Measurements from ENCODE around the gene KATNAL2. TPM values are rescaled to one million over a fixed set of nuclear protein-coding genes. Genes with fewer than 3 reads are reported as not detected.
A peak's percentile ranks its signal among the peaks of the same experiment; 100 is the strongest.

KATNAL2 gene
- total RNA-seq, 1 donor from 2014 or later, result 5.4 TPM

DNA sequence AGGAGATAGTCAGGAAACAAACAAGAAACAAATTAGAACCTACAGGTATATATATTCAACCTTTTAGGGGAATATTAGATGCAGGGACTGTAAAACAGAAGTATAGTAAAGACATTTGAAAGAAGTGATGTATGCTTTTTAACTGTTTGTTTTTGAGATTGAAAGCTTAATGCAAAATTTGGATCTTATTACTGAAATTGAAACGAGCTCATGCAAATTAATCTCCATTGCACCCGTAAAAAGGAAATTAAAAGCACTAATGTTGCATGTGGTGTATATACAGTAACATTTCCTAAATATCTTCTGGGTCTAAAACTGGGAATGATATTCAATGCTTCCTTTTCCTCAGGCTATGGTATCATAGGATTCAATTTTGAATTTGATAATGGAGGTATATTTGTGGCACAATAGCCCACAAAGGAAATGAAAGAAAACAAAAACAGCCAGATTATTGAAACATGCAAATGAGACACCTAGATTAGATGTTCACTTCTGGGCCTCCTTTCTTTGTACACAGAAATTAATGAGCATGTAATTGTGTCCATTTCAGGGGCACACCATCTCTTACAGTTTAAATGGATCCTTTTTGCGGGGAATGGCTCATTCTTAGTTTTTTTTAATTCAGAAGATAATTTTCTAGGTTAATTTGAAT, 119.7 kb downstream of the KATNAL2 start:
- Histone ChIP-seq H3K36me3 (no peaks in the 10 kb centered on the region), H3K27ac (replicated peaks) (no peak overlapping the region), H3K9me3 (replicated peaks) (no peaks in the 10 kb centered on the region), H3K4me3 (no peak overlapping the region), H3K27me3 (ENCODE audit: low read depth) (peaks cover 21% of the 10 kb centered on the region), H3K4me1 (no peaks in the 10 kb centered on the region)
- intact Hi-C loops (cut with micrococcal nuclease), result no loop called here
- TF ChIP-seq CTCF (IDR thresholded peaks at IDR 0.05; ENCODE audit: borderline replicate concordance), result no peak
- no peak for DNase-seq

- intact Hi-C loops (cut with micrococcal nuclease), result no loop called here
- no peaks in the 10 kb centered on the region for H3K36me3 ChIP-seq
- no peak for DNase-seq
- no peaks in the 10 kb centered on the region for H3K9me3 ChIP-seq (replicated peaks)
- H3K4me3 ChIP-seq, result no peak overlapping the region
- no peaks in the 10 kb centered on the region for H3K4me1 ChIP-seq
- H3K27me3 ChIP-seq (ENCODE audit: low read depth), result peaks cover 14% of the 10 kb centered on the region
- TF ChIP-seq CTCF (IDR thresholded peaks at IDR 0.05; ENCODE audit: borderline replicate concordance), result no peak
- H3K27ac ChIP-seq (replicated peaks), result no peak overlapping the region
These were observed 123.6 kb downstream of the KATNAL2 start for GRCh38 chr18:47040982-47041381.

GRCh38 chr18:47050468-47050867, 133.1 kb downstream of the KATNAL2 start:
- intact Hi-C loops (cut with micrococcal nuclease), result loop anchor here (5.0 kb wide), 1 partner anchor 152 kb away; no protein-coding TSS in a partner anchor
- Histone ChIP-seq H3K9me3 (replicated peaks) (no peaks in the 10 kb centered on the region), H3K4me1 (no peaks in the 10 kb centered on the region), H3K4me3 (no peak overlapping the region), H3K27me3 (ENCODE audit: low read depth) (no peaks in the 10 kb centered on the region), H3K27ac (replicated peaks) (no peak overlapping the region), H3K36me3 (no peaks in the 10 kb centered on the region)
- DNase-seq, result no peak
- peak; percentile 72 for TF ChIP-seq CTCF (IDR thresholded peaks at IDR 0.05; ENCODE audit: borderline replicate concordance)

DNA sequence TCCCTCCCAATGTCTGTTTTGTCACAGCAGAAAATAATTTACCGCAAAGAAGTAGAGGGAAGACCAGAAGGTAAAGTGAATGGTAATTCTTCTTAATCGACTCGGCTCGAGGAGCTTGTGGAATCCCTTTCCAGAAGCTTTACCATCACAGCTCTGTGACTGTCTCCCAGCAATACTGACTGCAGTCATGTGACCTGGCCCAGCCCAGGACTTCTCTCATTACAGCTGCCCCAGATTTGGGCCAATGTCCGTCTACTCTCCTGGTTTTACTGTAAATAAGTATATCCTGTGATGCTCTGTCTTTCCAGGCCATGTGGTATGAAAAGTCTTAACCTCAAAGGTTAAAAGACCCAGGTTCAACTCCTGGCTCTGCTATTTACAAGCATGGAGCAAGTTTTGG, 137.0 kb downstream of the KATNAL2 start:
- Histone ChIP-seq H3K4me3 (no peak overlapping the region), H3K36me3 (no peaks in the 10 kb centered on the region), H3K9me3 (replicated peaks) (no peaks in the 10 kb centered on the region), H3K4me1 (no peaks in the 10 kb centered on the region), H3K27ac (replicated peaks) (no peak overlapping the region), H3K27me3 (ENCODE audit: low read depth) (no peaks in the 10 kb centered on the region)
- DNase-seq, result no peak
- intact Hi-C loops (cut with micrococcal nuclease), result loop anchor here (5.0 kb wide), 1 partner anchor 148 kb away; no protein-coding TSS in a partner anchor
- TF ChIP-seq CTCF (IDR thresholded peaks at IDR 0.05; ENCODE audit: borderline replicate concordance), result no peak

DNA sequence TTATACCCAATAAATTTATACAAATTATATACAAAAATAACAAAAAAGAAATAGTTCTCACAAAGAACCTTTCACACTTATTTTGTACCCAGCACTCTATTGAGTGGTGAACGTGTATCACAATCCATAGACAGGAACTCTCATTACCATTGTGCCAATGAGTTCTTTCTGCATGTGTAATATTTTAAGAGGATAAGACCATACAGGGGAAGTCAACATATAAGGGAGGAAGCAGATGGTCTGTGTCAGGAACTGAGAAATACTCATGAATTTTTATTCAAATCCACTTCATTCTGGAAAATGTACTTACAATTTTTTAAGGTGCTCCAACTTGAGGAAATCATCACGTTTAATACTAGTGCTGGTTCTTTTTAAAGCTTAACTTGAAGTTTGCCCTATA, 145.1 kb downstream of the KATNAL2 start:
- no peak overlapping the region for H3K4me3 ChIP-seq
- H3K27me3 ChIP-seq (ENCODE audit: low read depth), result no peaks in the 10 kb centered on the region
- intact Hi-C loops (cut with micrococcal nuclease), result no loop called here
- no peaks in the 10 kb centered on the region for H3K4me1 ChIP-seq
- H3K36me3 ChIP-seq, result peaks cover 3% of the 10 kb centered on the region
- no peak for DNase-seq
- TF ChIP-seq CTCF (IDR thresholded peaks at IDR 0.05; ENCODE audit: borderline replicate concordance), result no peak
- no peak overlapping the region for H3K27ac ChIP-seq (replicated peaks)
- H3K9me3 ChIP-seq (replicated peaks), result peaks cover 6% of the 10 kb centered on the region

All from left ventricle myocardium inferior (tissue), 1 donor.